ENCODE measurements around the gene CD14.
"Not testable (repeated sequence)": the region's sequence is repeated elsewhere in the genome, so short reads cannot be mapped to it uniquely, and the experiment has no call there.

Gene CD14

DNA sequence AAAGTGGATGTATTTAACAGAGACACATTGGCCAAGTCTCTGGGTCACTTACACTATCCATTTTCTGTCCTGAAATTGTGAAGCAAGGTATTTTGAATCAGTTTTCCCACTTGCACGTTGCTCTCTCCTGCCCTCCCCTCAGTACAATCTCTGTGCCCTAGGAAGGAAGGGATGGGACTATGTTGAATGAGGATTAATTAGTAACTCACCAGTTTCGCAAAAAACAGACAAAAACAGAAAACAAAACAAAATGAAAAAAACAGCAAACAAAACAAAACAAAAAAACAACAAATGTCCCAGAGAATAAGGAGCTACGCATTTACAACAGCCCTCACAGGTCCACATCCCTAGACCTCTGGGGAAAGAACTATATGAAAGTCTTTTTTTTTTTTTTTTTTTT, 1.1 kb upstream of the CD14 start:
- no peak for DNase-seq

DNA sequence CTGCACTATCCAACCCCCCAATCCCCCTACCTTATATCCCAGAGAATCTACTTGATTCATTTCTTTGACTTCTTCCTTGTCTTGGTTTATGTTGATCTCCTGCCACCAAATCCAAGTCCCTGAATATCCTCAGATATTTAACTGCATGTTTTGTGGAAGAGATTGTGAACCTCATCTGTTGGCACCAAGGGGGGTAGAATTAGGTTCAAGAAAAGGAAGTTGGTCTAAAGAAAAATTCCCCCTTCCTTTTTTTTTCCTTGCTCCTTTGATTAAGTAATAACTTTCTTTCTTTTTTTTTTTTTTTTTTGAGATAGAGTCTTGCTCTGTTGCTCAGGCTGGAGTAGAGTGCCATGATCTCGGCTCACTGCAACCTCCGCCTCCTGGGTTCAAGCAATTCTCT, 526 bp upstream of the CD14 start:
- DNase-seq: no peak

DNA sequence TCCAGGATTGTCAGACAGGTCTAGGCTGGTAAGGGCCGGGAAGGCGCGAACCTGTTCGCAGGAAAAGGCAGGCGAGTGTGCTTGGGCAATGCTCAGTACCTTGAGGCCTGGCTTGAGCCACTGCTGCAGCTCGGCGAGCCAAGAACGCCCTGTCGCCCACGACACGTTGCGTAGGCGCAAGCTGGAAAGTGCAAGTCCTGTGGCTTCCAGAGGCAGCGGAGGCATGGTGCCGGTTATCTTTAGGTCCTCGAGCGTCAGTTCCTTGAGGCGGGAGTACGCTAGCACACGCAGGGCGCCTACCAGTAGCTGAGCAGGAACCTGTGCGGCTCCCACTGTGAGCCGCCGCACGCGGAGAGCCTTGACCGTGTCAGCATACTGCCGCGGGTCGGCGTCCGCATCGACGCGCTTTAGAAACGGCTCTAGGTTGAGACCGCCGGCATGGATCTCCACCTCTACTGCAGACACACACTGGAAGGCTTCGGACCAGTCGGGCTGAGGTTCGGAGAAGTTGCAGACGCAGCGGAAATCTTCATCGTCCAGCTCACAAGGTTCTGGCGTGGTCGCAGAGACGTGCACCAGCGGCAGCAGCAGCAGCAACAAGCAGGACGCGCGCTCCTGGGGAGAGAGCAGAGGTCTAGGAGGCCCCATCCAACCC, 482 bp downstream of the CD14 start:
- DNase-seq: peak; percentile 48

DNA sequence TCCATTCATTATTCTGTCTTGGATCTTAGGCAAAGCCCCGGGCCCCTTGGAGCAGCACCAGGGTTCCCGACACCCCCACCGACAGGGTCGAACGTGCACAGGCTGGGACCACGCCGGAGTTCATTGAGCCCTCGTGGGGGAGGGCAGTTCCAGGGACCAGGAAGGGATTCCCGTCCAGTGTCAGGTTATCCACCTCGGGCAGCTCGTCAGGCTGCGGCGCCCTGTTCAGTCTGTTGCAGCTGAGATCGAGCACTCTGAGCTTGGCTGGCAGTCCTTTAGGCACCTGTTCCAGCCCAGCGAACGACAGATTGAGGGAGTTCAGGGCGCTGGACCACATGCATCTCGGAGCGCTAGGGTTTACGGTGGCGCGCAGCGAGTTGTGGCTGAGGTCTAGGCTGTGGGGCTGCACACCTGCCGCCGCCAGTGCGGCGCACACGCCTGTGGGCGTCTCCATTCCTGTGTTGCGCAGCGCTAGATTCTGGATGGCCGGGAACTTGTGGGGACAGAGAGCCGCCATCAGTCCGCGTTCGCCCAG, 1.1 kb downstream of the CD14 start:
- DNase-seq: peak; percentile 60

DNA sequence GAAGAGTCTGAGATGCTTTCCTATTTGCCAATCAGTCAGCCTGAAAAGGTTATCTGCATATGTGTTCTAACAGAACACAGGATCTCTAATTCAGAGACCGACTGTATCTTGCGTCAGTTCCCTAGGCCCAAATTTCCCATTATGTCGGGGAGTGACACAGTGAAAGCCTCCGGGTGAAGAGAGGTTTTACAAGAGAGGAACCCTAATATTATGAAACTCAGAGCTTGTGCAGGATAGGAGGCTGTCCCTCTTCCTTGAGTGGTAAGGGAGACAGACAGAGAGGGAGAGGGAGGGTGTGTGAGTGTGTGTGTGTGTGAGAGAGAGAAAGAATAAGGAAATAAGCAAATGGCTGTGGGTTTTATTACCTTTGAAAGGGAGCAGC, 1.9 kb downstream of the CD14 start:
- DNase-seq: no peak

DNA sequence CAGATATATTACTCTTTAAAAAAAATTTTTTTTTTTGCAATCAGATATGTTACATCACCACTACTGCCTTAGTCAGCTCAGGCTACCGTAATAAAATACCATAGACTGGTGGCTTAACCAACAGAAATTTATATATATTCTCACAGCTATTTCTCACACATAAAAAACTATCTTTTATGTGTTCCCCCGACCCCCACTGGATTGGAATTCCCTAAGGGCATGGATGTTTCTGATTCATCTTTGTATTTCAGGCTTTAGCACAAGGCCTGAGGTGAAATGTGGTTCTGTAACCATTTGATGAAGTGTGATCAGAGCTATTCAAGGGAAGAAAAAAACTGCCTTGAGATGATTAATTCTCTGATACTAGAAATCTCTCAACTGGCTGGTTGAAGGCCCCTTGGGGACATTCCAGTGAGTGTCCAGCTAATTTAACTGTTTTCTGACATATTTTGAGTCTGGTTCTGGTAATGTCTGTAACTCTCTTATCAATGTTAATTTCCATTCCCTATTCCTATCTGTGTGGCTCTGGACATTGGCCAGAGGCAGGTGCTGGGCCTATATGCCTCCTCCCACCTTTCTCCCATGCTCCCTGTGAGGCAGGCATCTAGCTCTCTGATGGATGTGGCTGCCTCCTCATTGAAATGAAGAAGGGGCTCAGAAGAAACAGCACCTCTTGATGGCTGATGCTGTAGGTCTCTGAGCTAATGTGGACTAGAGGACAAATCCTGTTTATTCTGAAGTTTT, 2.5 kb downstream of the CD14 start:
- no peak for DNase-seq

DNA sequence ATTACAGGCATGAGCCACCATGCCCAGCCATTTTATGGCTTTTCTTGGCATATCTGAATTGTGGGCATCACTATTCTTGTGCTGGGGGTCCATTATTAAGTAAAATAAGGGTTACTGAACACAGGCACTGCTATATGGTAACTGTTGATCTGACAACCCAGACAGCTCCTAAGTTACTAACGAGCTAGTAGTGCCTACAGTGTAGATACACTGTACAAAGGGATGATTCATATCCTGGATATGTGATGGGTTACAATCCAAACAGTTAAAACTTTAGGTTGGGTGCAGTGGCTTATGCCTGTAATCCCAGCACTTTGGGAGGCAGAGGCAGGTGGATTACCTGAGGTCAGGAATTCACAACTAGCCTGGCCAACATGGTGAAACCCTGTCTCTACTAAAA, 4.3 kb downstream of the CD14 start:
- no peak for DNase-seq

DNA sequence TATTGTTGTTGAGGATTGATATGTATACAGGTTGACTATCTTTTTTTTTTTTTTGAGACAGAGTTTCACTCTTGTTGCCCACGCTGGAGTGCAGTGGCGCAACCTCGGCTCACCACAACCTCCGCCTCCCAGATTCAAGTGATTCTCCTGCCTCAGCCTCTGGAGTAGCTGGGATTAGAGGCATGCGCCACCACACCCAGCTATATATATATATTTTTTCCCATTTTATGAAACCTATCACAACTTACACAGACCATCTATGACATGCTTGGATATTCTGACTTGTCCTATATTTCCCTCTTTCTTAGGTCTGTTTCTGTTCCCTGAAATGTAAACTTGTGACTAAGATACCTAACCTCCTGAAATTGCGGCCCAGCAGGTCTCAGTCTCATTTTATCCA, 5.0 kb downstream of the CD14 start:
- DNase-seq: no peak

DNA sequence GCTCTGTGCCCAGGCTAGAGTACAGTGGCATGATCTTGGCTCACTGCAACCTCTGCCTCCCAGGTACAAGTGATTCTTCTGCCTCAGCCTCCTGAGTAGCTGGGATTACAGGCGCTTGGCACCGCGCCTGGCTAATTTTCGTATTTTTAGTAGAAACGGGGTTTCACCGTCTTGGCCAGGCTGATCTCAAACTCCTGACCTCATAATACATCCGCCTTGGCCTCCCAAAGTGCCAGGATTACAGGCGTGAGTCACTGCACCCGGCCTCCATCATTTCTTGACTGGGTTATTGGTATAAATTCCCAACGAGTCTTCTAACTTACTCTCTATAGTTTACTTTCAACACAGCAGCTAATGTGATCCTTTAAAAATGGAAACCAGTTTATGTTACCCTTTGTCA, 8.1 kb downstream of the CD14 start:
- not testable (repeated sequence) for DNase-seq

DNA sequence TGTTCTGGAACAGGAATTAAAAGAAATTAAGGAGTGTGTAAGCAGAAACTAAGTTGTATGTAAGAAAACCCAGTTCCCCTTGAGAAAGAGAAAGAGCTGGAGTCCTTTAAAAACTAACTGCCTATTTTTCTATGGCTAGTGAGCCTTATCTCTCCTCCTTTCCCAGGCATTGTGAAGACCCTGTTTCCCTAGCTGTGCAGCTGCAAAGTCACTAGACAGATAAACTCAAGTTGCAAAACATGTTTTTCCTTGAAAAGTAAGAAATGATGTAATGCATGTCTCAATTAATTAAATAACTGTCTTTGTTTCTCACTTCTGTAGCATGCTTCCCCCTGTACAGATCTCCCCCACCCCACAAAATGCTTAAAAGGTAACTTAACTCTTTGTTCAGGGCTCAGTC, 9.9 kb downstream of the CD14 start:
- not testable (repeated sequence) for DNase-seq

DNA sequence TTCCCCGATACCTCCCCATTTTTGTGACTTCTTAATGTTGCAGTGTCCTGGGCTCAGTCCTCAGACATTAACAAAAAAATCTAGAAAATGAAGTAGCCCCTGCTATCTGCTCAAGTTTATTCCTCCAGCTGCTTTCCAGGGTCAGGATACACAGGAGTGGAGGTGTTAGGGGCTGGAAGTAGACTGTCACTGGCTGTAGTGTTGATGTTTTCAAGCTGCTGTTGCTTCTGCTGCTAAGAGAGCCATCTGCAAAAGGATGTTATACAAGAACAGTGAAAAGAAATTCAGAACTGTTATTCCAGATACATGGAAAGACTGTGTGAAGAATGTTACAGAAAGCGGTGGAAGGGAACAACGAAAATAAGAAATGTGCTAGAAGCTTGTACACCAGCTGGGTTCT, 10.7 kb downstream of the CD14 start:
- DNase-seq: no peak

DNA sequence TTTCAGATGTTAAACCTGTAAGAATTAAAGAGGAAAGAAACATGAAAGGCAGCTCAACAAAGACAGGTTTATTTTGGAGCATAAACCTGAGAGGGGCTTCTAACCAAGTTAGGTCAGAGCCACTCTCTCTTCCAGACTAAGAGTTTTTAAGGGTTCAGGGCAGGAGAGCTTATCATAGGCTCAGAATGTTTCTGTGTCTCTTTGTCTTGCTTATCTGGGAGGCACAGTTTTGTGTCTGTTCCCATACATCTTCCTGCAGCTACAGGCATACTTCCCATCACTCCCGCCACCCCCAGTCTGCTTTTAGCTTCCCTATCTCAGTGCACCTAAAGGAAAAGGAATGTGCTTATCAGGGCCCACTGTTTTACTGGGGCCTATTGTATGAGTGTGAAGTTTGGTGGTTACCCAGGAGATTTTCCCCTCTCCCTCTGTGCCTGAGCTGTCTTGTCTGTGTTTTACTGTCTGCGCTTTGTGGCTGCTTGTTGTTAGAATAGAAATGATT, 21.9 kb downstream of the CD14 start:
- no peak for DNase-seq

DNA sequence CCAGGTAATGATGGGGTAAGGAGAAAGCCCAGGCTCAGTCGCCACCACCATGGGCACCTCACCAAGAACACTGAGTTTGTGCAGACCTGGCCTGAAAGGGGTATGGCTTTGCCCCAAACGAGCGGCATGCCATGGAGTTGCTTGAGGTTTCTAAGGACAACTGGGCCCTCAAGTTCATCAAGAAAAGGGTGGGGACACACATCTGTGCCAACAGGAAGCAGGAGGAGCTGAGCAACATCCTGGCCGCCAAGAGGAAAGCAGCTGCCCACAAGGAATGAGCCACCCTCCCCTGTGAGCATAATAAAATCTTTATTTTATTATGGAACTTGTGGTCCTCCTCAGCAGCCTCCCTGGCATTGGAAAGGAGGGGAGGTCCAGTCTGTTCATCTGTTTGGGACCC, 23.8 kb downstream of the CD14 start:
- no peak for DNase-seq

DNA sequence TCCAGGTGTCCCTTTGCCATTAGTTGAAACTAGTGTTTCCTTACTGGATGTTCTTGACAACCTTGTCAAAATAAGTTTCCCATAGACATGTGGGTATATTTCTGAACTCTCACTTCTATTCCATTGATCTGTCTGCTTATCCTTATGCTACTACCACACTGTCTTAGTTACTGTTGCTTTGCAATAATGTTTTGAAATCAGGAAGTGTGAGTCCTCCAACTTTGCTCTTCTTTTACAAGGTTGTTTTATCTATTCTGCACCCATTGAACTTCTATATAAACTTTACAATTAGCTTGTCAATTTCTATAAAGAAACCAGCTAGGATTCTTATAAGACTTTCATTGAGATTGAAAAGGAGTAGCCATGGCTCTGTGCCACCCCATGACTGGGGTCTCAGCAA, 24.3 kb downstream of the CD14 start:
- no peak for DNase-seq

DNA sequence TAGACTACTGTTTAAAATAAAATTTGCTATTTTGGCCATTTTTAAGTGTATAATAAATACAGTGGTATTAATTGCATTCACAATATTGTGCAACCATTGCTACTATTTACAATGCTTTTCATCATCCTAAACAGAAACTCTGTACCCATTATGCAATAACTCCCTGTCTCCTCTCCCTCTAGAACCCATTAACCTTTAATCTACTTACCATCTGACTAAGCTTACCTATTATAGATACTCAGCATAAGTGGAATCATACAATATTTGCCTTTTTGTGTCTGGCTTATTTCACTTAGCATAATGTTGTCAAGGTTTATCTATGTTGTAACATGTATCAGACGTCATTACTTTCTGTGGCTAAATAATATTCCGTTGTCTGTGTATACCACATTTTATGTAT, 25.9 kb downstream of the CD14 start:
- DNase-seq: no peak

DNA sequence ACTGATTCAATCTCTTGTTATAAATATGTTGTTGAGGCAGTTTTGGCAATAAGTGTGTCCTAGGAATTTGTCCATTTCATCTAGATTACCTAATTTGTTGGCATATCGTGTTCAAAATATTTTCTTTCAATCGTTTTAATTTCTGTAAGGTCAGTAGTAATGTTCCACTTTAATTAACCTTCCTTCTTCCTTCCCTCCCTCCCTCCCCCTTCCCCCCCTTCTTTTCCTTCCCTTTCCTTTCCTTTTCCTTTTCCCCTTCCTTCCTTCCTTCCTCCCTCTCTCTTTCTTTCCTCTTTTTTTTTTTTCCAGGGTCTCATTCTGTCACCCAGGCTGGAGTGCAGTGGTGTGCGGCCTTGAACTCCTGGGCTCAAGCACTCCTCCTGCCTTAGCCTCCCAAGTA, 27.1 kb downstream of the CD14 start:
- DNase-seq: no peak

DNA sequence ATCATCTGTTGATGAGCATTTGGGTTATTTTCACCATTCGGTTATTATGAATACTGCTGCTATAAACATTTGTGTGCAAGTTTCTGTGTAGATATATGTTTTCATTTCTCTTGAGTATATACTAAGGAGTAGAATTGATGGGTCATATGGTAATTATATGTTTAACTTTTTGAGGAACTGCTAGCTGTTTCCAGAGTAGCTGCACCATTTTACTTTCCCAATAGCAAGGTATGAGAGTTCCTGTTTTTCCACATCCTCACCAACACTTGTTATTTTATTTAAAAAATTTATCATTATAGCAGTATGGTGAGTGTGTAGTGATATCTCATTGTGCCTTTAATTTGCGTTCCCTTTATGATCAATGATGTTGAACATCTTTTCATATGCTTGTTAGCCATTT, 29.2 kb downstream of the CD14 start:
- DNase-seq: no peak

DNA sequence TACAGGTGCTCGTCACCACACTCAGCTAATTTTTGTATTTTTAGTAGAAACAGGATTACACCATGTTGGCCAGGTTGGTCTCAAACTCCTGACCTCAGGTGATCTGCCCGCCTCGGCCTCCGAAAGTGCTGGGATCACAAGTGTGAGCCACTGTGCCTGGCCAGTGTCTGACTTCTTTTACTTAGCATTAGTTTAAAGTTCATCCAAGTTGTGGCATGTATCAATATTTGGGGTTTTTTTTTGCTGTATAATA, 29.6 kb downstream of the CD14 start:
- DNase-seq: not testable (repeated sequence)

DNA sequence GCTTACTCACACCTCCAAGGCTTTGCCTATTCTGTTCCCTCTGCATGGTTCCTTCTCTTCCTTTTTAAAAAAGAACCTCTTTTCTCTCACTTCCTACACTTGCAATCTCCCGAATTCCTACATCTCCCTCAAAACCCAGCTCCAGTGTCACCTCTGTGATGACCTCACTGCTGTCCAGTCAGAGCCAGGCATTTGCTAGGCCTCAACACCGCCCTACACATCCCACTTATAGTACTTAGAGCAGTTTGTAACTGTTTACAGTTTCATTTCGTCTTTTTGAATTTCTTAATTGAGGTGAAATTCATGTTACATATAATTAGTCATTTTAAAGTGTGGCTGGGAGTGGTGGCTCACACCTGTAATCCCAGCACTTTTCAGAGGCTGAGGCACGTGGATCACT, 30.8 kb downstream of the CD14 start:
- no peak for DNase-seq

DNA sequence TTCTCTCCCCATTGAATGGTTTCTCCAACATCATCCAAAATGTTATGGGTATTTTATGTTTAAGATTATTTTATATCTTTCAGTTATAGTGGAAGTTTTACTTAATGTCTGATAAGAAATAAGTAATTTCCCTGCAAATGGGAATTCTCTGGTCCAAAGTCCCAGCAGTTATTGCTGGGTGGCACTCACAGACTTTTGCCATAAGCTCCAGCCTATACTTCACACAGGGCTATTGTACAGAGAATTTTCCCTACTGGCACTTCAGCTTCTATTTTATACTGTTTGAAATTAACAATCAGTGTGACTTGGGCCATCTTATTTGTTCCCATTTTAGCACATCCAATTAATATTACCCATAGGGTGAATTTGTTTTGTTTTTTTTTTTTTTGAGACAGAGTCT, 32.9 kb downstream of the CD14 start:
- no peak for DNase-seq

DNA sequence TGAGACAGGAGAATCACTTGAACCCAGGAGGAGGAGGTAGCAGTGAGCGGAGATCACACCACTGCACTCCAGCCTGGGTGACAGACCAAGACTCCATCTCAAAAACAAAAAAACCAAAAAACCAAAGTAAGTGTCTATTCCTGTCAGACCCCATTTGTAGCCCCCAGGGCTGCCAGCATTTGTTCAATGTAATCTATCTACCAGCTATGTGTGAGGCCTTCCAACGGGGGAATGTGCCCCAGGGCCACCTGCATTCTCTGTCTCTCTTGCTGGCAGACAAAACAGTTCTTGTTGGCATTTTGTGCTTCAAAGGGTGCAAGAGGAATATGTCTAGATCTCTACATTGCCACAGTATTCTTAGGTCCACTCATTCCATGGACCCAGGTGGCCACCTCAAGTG, 34.1 kb downstream of the CD14 start:
- no peak for DNase-seq

DNA sequence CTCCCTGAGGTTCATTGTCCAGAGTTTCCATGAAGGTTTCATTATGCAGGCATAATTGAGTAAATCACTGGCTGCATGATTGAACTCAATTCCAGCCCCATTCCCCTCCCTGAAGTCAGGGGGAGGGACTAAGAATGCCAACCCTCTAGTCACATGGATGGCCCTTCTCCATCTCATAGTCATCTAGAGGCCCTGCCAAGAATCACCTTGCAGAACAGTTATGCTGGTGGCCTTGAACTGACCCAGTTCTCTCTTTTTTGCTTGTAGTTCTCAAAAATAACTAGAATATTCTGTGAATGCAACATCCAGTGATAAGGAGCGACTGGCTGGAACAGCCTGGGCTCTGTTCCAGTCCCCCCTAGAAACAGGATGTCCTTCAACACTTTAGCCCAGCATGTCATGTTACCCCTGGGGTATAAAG, 36.6 kb downstream of the CD14 start:
- no peak for DNase-seq

DNA sequence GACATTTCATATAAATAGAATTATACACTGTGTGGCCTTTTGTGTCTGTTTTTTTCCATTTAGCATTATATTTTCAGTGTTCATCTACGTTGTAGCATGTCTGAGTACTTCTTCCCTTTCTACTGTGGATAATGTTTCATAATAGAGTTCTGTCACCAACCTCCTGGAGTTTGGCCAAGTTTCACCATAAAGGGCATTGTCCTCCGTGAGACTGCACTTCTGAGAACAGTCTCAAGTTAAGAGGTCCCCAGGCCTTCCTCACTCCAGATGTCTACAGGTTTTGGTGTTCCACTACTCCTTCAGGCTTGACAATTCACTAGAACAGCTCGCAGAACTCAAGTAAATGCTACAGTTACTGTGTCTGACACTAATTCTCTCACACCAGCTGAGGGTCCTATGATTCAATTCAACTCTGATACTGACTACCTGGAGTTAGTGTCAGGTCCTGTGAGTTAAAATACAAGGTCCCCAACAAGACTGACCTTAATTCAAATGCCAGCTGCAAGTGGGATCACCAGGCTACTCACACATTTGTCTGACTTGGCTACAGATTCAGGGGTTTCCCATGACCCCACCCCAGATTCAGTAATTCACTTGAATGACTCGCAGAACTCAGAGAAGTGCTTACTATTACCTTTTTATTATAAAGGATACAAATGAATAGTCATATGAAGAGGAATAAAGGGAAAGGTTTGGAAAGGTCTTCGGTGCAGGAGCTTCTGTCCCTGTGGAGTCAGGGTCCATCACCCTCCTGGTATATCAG, 37.3 kb downstream of the CD14 start:
- DNase-seq: no peak

DNA sequence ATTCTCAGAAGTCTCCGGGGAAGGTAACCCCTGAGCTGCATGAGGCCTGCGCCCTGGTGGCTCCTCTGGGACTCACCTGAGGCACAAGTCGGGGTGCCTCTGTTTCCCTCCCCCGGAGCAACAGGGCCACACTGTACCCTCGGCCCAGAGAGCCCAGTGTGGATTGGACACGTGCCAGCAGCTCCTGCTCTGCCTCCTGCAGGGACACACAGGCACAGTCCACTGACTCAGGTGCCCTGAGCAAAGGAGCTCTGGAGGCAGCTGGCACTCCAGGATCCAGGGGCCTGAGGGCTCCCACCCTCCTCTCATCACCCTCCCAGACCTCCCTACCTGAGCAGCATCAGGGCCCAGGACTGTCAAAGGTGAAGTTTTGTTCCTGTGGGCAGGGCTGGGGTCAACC, 38.8 kb downstream of the CD14 start:
- no peak for DNase-seq

Measured in NCI-H526 treated with DMSO at 0.1 percent for 48 hours (cell line).